IgD-negative memory B cell (primary cell): ENCODE results near the gene PRKCE. TPM values are rescaled to one million over a fixed set of nuclear protein-coding genes. Genes with fewer than 3 reads are reported as not detected.

ENCODE experiments used
- H3K27ac Mint-ChIP-seq, 3 donors: one replicate each; pipeline ENCODE4 v1.8.0; 2020 to 2022; ENCODE audit warnings: mild to moderate bottlenecking in 3 of 3, mixed read lengths in 3 of 3, moderate library complexity in 1 of 3
- H3K27me3 Mint-ChIP-seq: one replicate; pipeline ENCODE4 v1.8.0; 2021; ENCODE audit warnings: mixed read lengths
- H3K36me3 Mint-ChIP-seq: one replicate; pipeline ENCODE4 v1.8.0; 2020; ENCODE audit warnings: mild to moderate bottlenecking, mixed read lengths
- H3K4me1 Mint-ChIP-seq, 3 donors: one replicate each; pipeline ENCODE4 v1.8.0; 2020 to 2022; ENCODE audit warnings: mixed read lengths in 3 of 3, mild to moderate bottlenecking in 1 of 3
- H3K4me3 Mint-ChIP-seq, 4 donors: one replicate each; pipeline ENCODE4 v1.8.0; 2020 to 2022; ENCODE audit warnings: mild to moderate bottlenecking in 4 of 4, mixed read lengths in 4 of 4, moderate library complexity in 3 of 4
- H3K9me3 Mint-ChIP-seq, 3 donors: one replicate each; pipeline ENCODE4 v1.8.0; 2020 to 2021; ENCODE audit warnings: mixed read lengths in 3 of 3, mild to moderate bottlenecking in 1 of 3
- polyA plus RNA-seq: library from polyadenylated mRNA; unstranded; fragments of 300-500 nt; fragmentation: Illumina TruSeq; gene quantifications from one replicate; pipeline ENCODE4 v1.2.3, GENCODE V29; 2021

PRKCE gene
- polyA plus RNA-seq, 1 donor from 2014 or later, result 12.7 TPM

- Mint-ChIP-seq H3K27me3 (no peaks in the 10 kb centered on the region), H3K4me1 (peaks cover 0 to 3% (median 0%) of the 10 kb centered on the region in 3 donors), H3K4me3 (no peak overlapping the region), H3K9me3 (no peaks in the 10 kb centered on the region), H3K36me3 (no peaks in the 10 kb centered on the region), H3K27ac (no peak overlapping the region)
Observed at GRCh38 chr2:46064396-46064795, 412.9 kb downstream of the PRKCE start.

GRCh38 chr2:46065152-46065551, 413.7 kb downstream of the PRKCE start:
- H3K27ac Mint-ChIP-seq, result no peak overlapping the region
- H3K27me3 Mint-ChIP-seq, result no peaks in the 10 kb centered on the region
- no peaks in the 10 kb centered on the region for H3K9me3 Mint-ChIP-seq
- H3K4me1 Mint-ChIP-seq, result peaks cover 0 to 3% (median 0%) of the 10 kb centered on the region in 3 donors
- no peaks in the 10 kb centered on the region for H3K36me3 Mint-ChIP-seq
- no peak overlapping the region for H3K4me3 Mint-ChIP-seq

GRCh38 chr2:46066116-46066515, 414.6 kb downstream of the PRKCE start:
- H3K9me3 Mint-ChIP-seq, result no peaks in the 10 kb centered on the region
- H3K27ac Mint-ChIP-seq, result no peak overlapping the region
- H3K4me3 Mint-ChIP-seq, result no peak overlapping the region
- peaks cover 0 to 3% (median 0%) of the 10 kb centered on the region in 3 donors for H3K4me1 Mint-ChIP-seq
- H3K36me3 Mint-ChIP-seq, result no peaks in the 10 kb centered on the region
- no peaks in the 10 kb centered on the region for H3K27me3 Mint-ChIP-seq

- H3K4me1 Mint-ChIP-seq, result peaks cover 0 to 3% (median 0%) of the 10 kb centered on the region in 3 donors
- H3K4me3 Mint-ChIP-seq, result no peak overlapping the region
- no peaks in the 10 kb centered on the region for H3K27me3 Mint-ChIP-seq
- no peaks in the 10 kb centered on the region for H3K36me3 Mint-ChIP-seq
- H3K27ac Mint-ChIP-seq, result no peak overlapping the region
- H3K9me3 Mint-ChIP-seq, result no peaks in the 10 kb centered on the region
Observed at GRCh38 chr2:46066601-46067000, 415.1 kb downstream of the PRKCE start.

GRCh38 chr2:46067062-46067461, 415.6 kb downstream of the PRKCE start:
- no peaks in the 10 kb centered on the region for H3K9me3 Mint-ChIP-seq
- H3K4me1 Mint-ChIP-seq, result peaks cover 0 to 3% (median 0%) of the 10 kb centered on the region in 3 donors
- no peak overlapping the region for H3K27ac Mint-ChIP-seq
- no peak overlapping the region for H3K4me3 Mint-ChIP-seq
- H3K36me3 Mint-ChIP-seq, result peaks cover 2% of the 10 kb centered on the region
- H3K27me3 Mint-ChIP-seq, result no peaks in the 10 kb centered on the region

- peaks cover 0 to 3% (median 0%) of the 10 kb centered on the region in 3 donors for H3K4me1 Mint-ChIP-seq
- no peaks in the 10 kb centered on the region for H3K9me3 Mint-ChIP-seq
- no peaks in the 10 kb centered on the region for H3K27me3 Mint-ChIP-seq
- H3K36me3 Mint-ChIP-seq, result peaks cover 4% of the 10 kb centered on the region
- no peak overlapping the region for H3K27ac Mint-ChIP-seq
- no peak overlapping the region for H3K4me3 Mint-ChIP-seq
Observed at GRCh38 chr2:46067501-46068305, 416.2 kb downstream of the PRKCE start.

- peaks cover 4% of the 10 kb centered on the region for H3K36me3 Mint-ChIP-seq
- no peaks in the 10 kb centered on the region for H3K9me3 Mint-ChIP-seq
- no peak overlapping the region for H3K4me3 Mint-ChIP-seq
- no peak overlapping the region for H3K27ac Mint-ChIP-seq
- H3K4me1 Mint-ChIP-seq, result no peaks in the 10 kb centered on the region
- H3K27me3 Mint-ChIP-seq, result no peaks in the 10 kb centered on the region
Observed at GRCh38 chr2:46068636-46069035, 417.2 kb downstream of the PRKCE start.

- no peaks in the 10 kb centered on the region for H3K4me1 Mint-ChIP-seq
- no peak overlapping the region for H3K4me3 Mint-ChIP-seq
- H3K9me3 Mint-ChIP-seq, result no peaks in the 10 kb centered on the region
- no peaks in the 10 kb centered on the region for H3K27me3 Mint-ChIP-seq
- H3K36me3 Mint-ChIP-seq, result peaks cover 4% of the 10 kb centered on the region
- H3K27ac Mint-ChIP-seq, result no peak overlapping the region
Observed at GRCh38 chr2:46071074-46071473, 419.6 kb downstream of the PRKCE start.

GRCh38 chr2:46072101-46072820, 420.8 kb downstream of the PRKCE start:
- H3K4me1 Mint-ChIP-seq, result no peaks in the 10 kb centered on the region
- no peak overlapping the region for H3K4me3 Mint-ChIP-seq
- H3K27ac Mint-ChIP-seq, result no peak overlapping the region
- H3K9me3 Mint-ChIP-seq, result no peaks in the 10 kb centered on the region
- H3K36me3 Mint-ChIP-seq, result peaks cover 6% of the 10 kb centered on the region
- H3K27me3 Mint-ChIP-seq, result no peaks in the 10 kb centered on the region

GRCh38 chr2:46073540-46074046, 422.1 kb downstream of the PRKCE start:
- H3K9me3 Mint-ChIP-seq, result no peaks in the 10 kb centered on the region
- H3K4me1 Mint-ChIP-seq, result peaks cover 0 to 2% (median 0%) of the 10 kb centered on the region in 3 donors
- peak overlapping the region in 1 of 3 donors; percentile 65 for H3K27ac Mint-ChIP-seq
- no peaks in the 10 kb centered on the region for H3K27me3 Mint-ChIP-seq
- peaks cover 7% of the 10 kb centered on the region for H3K36me3 Mint-ChIP-seq
- H3K4me3 Mint-ChIP-seq, result no peak overlapping the region

GRCh38 chr2:46074501-46074900, 423.0 kb downstream of the PRKCE start:
- Mint-ChIP-seq H3K4me1 (peaks cover 0 to 3% (median 0%) of the 10 kb centered on the region in 3 donors), H3K4me3 (no peak overlapping the region), H3K27ac (peak overlapping the region in 1 of 3 donors; percentile 72), H3K27me3 (no peaks in the 10 kb centered on the region), H3K9me3 (no peaks in the 10 kb centered on the region), H3K36me3 (peaks cover 8% of the 10 kb centered on the region)

- Mint-ChIP-seq H3K4me3 (no peak overlapping the region), H3K9me3 (no peaks in the 10 kb centered on the region)
Observed at GRCh38 chr2:46075848-46076247, 424.4 kb downstream of the PRKCE start.

GRCh38 chr2:46076251-46076650, 424.8 kb downstream of the PRKCE start:
- Mint-ChIP-seq H3K27me3 (no peaks in the 10 kb centered on the region), H3K36me3 (peaks cover 11% of the 10 kb centered on the region), H3K4me1 (peaks cover 0 to 3% (median 0%) of the 10 kb centered on the region in 3 donors), H3K9me3 (no peaks in the 10 kb centered on the region), H3K27ac (no peak overlapping the region), H3K4me3 (no peak overlapping the region)

More at GRCh38 chr2:46075848-46076247, 424.4 kb downstream of the PRKCE start:
- Mint-ChIP-seq H3K36me3 (peaks cover 11% of the 10 kb centered on the region), H3K27me3 (no peaks in the 10 kb centered on the region), H3K27ac (no peak overlapping the region), H3K4me1 (peaks cover 0 to 3% (median 0%) of the 10 kb centered on the region in 3 donors)

- Mint-ChIP-seq H3K4me1 (peaks cover 0 to 3% (median 0%) of the 10 kb centered on the region in 3 donors), H3K27ac (no peak overlapping the region)
Observed at GRCh38 chr2:46076875-46077274, 425.4 kb downstream of the PRKCE start.

GRCh38 chr2:46077522-46078107, 426.1 kb downstream of the PRKCE start:
- Mint-ChIP-seq H3K4me3 (no peak overlapping the region), H3K4me1 (peaks cover 0 to 4% (median 0%) of the 10 kb centered on the region in 3 donors), H3K27me3 (no peaks in the 10 kb centered on the region), H3K27ac (peak overlapping the region in 1 of 3 donors; percentile 86), H3K9me3 (no peaks in the 10 kb centered on the region), H3K36me3 (peaks cover 15% of the 10 kb centered on the region)

More at GRCh38 chr2:46076875-46077274, 425.4 kb downstream of the PRKCE start:
- Mint-ChIP-seq H3K36me3 (peaks cover 9% of the 10 kb centered on the region), H3K27me3 (no peaks in the 10 kb centered on the region), H3K9me3 (no peaks in the 10 kb centered on the region), H3K4me3 (no peak overlapping the region)
